Measurements from ENCODE around the gene HDAC6.
"Not testable (repeated sequence)": the region's sequence is repeated elsewhere in the genome, so short reads cannot be mapped to it uniquely, and the experiment has no call there.

HDAC6 gene

GRCh38 chrX:48790477-48790876 is 11.4 kb upstream of the HDAC6 start:
- no peak for DNase-seq

GRCh38 chrX:48791063-48791820 is 10.6 kb upstream of the HDAC6 start:
- DNase-seq = no peak

GRCh38 chrX:48792219-48792618 is 9.6 kb upstream of the HDAC6 start:
- no peak for DNase-seq

- no peak for DNase-seq
Measured at GRCh38 chrX:48793935-48794334, 7.9 kb upstream of the HDAC6 start.

- DNase-seq = no peak
Measured at GRCh38 chrX:48794340-48794910, 7.4 kb upstream of the HDAC6 start.

GRCh38 chrX:48794911-48795515 is 6.9 kb upstream of the HDAC6 start:
- no peak for DNase-seq

GRCh38 chrX:48798318-48798717 is 3.5 kb upstream of the HDAC6 start:
- no peak for DNase-seq

- no peak for DNase-seq
Measured at GRCh38 chrX:48800574-48801279, 1.1 kb upstream of the HDAC6 start.

GRCh38 chrX:48802089-48802904 is 430 bp downstream of the HDAC6 start:
- peak; percentile 33 for DNase-seq

- DNase-seq = no peak
Measured at GRCh38 chrX:48802905-48803200, 986 bp downstream of the HDAC6 start.

- no peak for DNase-seq
Measured at GRCh38 chrX:48806081-48806480, 4.2 kb downstream of the HDAC6 start.

- no peak for DNase-seq
Measured at GRCh38 chrX:48813644-48814043, 11.8 kb downstream of the HDAC6 start.

- DNase-seq = no peak
Measured at GRCh38 chrX:48814722-48815121, 12.9 kb downstream of the HDAC6 start.

GRCh38 chrX:48815266-48815665 is 13.4 kb downstream of the HDAC6 start:
- no peak for DNase-seq

GRCh38 chrX:48816014-48816810 is 14.3 kb downstream of the HDAC6 start:
- DNase-seq = no peak

GRCh38 chrX:48818098-48818497 is 16.2 kb downstream of the HDAC6 start:
- no peak for DNase-seq

GRCh38 chrX:48818866-48819265 is 17.0 kb downstream of the HDAC6 start:
- no peak for DNase-seq

GRCh38 chrX:48819394-48819793 is 17.5 kb downstream of the HDAC6 start:
- not testable (repeated sequence) for DNase-seq

GRCh38 chrX:48823053-48823452 is 21.2 kb downstream of the HDAC6 start:
- no peak for DNase-seq

GRCh38 chrX:48824066-48824465 is 22.2 kb downstream of the HDAC6 start:
- DNase-seq = no peak

- DNase-seq = no peak
Measured at GRCh38 chrX:48826135-48826875, 24.4 kb downstream of the HDAC6 start, which contains the start of gene ERAS. ERAS (plus strand) TSS chrX:48826513; CDS start chrX:48829124, 2,611 bp downstream.
